Vein endothelial cell (primary cell): ENCODE measurements around the gene B3GALNT1. TPM values are rescaled to one million over a fixed set of nuclear protein-coding genes. Genes with fewer than 3 reads are reported as not detected.

Experiments
- total RNA-seq: library from RNA; depleted of rRNA; stranded (reverse); fragments of >200 nt; gene quantifications from 2 replicates; pipeline ENCODE4 v1.2.3, GENCODE V29; 2012

Gene B3GALNT1
- 10.1 and 21.2 TPM in 2 replicates for total RNA-seq

GRCh38 chr3:161104561-161105551 is at the start of gene B3GALNT1:
Gene B3GALNT1, minus strand, starts transcription at chr3:161105349. Its CDS starts 18,595 bp downstream, at chr3:161086754.

Other genes starting within 250 kb of the B3GALNT1 start
- gene NMD3, start 116.0 kb upstream of the B3GALNT1 start, total RNA-seq: 67.9 and 89.2 TPM in 2 replicates